Neutrophil (primary cell): ENCODE measurements around the gene PCED1B.
A peak's percentile ranks its signal among the peaks of the same experiment; 100 is the strongest.

Experiments used
- H3K27ac ChIP-seq: fragments of 200-600 bp; sonication (generic); 2 replicates; pipeline ENCODE4 v1.5.1; 2016; ENCODE audit warnings: mild to moderate bottlenecking, moderate library complexity
- H3K27me3 ChIP-seq: fragments of 200-600 bp; sonication (generic); 2 replicates; pipeline ENCODE4 v1.6.0; 2016; ENCODE audit warnings: mild to moderate bottlenecking
- H3K36me3 ChIP-seq: fragments of 200-600 bp; sonication (generic); 2 replicates; pipeline ENCODE4 v1.5.1; 2017
- H3K4me1 ChIP-seq, 2 experiments: fragments of 200-600 bp in 1 of 2; sonication (generic) in 1 of 2; 1 replicate in 1 of 2; 2 replicates in 1 of 2; pipeline versions ENCODE4 v1.5.1 to v1.6.1; 2013 to 2016; ENCODE audit warnings: low read depth in 1 of 2, low read length in 1 of 2, mild to moderate bottlenecking in 1 of 2, moderate library complexity in 1 of 2; ENCODE audit not compliant: control insufficient read depth in 1 of 2, insufficient read depth in 1 of 2
- H3K4me3 ChIP-seq, 2 experiments: fragments of 200-600 bp in 1 of 2; sonication (generic) in 1 of 2; 1 replicate in 1 of 2; 2 replicates in 1 of 2; pipeline ENCODE4 v1.5.1; 2013 to 2016; ENCODE audit warnings: low read depth in 1 of 2, low read length in 1 of 2, mild to moderate bottlenecking in 1 of 2, moderate library complexity in 1 of 2
- H3K9me3 ChIP-seq: fragments of 200-600 bp; sonication (generic); 2 replicates; pipeline ENCODE4 v1.5.1; 2016
- TF ChIP-seq, protein P1 (sequence below): fragments of 200-600 bp; sonication (generic); IDR thresholded peaks from 2 replicates; pipeline ENCODE4 v1.5.1; 2016; ENCODE audit warnings: antibody characterized with exemption

Gene PCED1B

DNA sequence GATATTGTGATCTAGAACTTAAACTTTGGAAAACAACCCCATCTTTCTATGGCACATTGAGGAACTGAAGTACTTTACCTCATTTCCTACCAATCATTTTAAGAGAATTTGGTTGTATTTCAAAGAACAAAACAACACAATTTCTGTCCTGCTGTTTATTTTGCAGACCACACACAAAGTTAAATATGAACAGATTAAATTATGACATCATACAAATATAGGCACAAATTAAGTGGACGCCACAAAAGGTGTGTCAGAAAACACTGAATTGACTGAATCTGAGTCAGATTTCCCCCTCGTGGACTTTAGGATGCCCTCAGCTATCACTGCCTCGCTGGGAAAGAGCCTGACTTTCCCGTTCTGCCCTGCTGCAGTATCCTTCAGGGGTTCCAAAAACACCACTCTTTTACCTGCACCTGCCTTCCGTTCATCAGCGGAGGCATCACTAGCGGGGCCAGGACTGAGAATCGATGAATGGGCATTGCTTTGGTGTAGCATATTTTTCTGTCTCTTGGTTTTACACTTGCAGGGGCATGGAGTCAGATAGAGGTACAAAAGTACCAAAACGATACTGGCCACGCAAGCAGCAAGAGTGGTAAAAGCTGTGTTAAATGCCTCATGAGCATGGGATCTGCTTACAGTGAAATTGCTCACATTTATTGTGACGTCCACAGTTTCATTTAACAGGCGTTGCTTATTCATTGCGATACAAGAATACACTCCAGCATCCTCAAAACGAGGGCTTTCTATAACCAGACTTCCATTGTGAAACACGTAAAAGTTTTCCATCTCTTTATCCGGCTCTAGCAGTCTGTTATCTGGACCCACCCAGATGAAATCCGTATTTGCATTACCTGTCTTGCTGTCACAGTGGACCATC lies 2.0 kb upstream of the PCED1B start:
- H3K9me3 ChIP-seq: no peaks in the 10 kb centered on the region
- H3K27ac ChIP-seq: no peak overlapping the region
- H3K4me1 ChIP-seq: peaks cover 22 to 24% of the 10 kb centered on the region in 2 experiments
- TF ChIP-seq, protein P1, sequence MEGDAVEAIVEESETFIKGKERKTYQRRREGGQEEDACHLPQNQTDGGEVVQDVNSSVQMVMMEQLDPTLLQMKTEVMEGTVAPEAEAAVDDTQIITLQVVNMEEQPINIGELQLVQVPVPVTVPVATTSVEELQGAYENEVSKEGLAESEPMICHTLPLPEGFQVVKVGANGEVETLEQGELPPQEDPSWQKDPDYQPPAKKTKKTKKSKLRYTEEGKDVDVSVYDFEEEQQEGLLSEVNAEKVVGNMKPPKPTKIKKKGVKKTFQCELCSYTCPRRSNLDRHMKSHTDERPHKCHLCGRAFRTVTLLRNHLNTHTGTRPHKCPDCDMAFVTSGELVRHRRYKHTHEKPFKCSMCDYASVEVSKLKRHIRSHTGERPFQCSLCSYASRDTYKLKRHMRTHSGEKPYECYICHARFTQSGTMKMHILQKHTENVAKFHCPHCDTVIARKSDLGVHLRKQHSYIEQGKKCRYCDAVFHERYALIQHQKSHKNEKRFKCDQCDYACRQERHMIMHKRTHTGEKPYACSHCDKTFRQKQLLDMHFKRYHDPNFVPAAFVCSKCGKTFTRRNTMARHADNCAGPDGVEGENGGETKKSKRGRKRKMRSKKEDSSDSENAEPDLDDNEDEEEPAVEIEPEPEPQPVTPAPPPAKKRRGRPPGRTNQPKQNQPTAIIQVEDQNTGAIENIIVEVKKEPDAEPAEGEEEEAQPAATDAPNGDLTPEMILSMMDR: no peak
- H3K4me3 ChIP-seq: no peak overlapping the region
- H3K27me3 ChIP-seq: peaks cover 78% of the 10 kb centered on the region
- no peaks in the 10 kb centered on the region for H3K36me3 ChIP-seq

DNA sequence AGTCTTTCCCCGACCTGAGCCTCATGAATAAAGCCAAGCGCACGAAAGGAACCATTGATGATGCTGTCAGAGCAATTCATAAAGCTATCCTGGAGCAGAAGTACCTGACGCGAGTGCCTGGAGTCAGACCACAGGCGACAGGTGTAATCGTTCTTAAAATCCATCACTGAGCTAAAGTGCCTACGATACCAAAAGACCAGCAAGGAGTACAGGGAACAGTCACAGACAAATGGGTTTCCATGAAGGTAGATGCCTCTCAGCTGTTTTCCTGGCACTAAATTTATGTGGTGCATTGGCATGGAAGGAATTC lies 1.4 kb upstream of the PCED1B start:
- TF ChIP-seq, protein P1: no peak
- H3K9me3 ChIP-seq: no peaks in the 10 kb centered on the region
- no peak overlapping the region for H3K27ac ChIP-seq
- H3K4me3 ChIP-seq: no peak overlapping the region
- peaks cover 28% of the 10 kb centered on the region in 2 experiments for H3K4me1 ChIP-seq
- H3K36me3 ChIP-seq: no peaks in the 10 kb centered on the region
- peaks cover 78% of the 10 kb centered on the region for H3K27me3 ChIP-seq

DNA sequence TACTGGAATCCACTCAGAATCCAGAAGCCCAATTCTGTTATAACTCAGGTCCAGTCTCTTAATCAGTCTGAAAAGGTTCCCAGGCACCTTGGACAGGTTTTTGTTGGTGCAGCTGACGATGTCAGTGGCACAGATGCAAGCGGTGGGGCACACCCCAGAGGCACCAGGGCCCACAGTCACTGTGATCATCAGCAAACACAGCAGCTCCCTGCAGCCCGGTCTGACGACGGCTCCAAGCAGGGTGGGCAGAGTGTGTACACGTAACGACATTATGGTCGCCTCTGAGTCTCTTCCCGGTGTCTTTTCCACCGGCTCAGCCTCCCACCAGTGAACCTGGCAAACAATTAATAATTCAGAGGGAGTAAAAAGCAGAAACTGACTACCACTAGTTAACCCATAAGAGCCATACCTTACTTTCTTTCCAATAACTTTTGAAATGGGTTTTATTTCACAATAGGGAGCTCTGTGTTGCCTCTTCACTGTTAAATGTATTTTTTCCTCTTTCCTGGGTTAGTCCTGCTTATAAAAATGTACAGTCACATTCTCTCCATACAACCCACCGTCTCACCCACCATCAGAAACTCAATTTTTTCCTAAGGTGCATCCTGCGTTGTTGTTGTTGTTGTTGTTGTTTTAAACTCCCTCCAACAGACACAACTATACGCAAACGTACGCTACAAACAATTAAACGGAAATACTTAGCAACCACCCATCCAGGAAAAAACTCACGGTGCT lies 521 bp upstream of the PCED1B start:
- H3K9me3 ChIP-seq: no peaks in the 10 kb centered on the region
- TF ChIP-seq, protein P1: no peak
- no peak overlapping the region for H3K27ac ChIP-seq
- no peaks in the 10 kb centered on the region for H3K36me3 ChIP-seq
- peaks cover 87% of the 10 kb centered on the region for H3K27me3 ChIP-seq
- peak overlapping the region; percentile 57 to 58 for H3K4me3 ChIP-seq
- H3K4me1 ChIP-seq: peaks cover 30 to 34% of the 10 kb centered on the region in 2 experiments

DNA sequence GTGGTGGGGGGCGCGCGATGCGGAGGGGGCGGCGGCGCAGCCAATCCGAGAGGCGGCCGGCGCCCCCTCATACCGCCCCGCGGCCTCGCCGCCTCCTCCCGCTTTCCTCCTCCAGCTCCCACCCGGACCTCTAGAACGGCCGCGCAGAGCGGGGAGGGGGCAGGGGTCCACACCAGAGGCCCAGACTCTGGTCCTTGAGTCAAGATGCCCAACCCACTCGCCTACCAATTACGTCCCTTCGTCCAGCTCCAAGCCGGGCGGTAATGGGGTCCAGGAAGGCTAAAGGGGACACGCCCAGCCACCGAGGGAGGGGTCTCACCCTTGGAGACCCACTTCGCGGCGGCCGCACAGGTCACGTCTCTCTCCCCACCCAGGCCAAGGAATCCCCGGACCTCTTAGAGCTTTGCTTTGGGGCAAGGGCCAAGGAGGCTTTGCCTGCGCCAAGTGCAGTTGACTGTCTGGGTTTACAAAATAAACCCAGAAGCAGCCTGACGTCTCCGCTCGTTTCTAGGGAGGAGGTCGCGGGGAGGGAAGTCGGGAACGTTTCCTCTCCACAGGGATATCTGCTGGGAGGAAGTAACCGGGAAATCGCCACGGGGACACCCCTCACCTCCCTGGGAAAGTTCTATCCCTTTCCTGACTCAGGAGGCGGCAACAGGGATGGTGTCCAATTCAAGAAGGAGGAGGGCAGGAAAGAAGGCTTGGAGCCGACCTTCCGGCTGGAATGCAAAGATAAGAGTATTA lies 732 bp downstream of the PCED1B start:
- H3K27me3 ChIP-seq: peaks cover 87% of the 10 kb centered on the region
- peak overlapping the region; percentile 57 to 58 for H3K4me3 ChIP-seq
- H3K9me3 ChIP-seq: no peaks in the 10 kb centered on the region
- no peaks in the 10 kb centered on the region for H3K36me3 ChIP-seq
- no peak overlapping the region for H3K27ac ChIP-seq
- H3K4me1 ChIP-seq: peaks cover 30 to 34% of the 10 kb centered on the region in 2 experiments
- TF ChIP-seq, protein P1: no peak

DNA sequence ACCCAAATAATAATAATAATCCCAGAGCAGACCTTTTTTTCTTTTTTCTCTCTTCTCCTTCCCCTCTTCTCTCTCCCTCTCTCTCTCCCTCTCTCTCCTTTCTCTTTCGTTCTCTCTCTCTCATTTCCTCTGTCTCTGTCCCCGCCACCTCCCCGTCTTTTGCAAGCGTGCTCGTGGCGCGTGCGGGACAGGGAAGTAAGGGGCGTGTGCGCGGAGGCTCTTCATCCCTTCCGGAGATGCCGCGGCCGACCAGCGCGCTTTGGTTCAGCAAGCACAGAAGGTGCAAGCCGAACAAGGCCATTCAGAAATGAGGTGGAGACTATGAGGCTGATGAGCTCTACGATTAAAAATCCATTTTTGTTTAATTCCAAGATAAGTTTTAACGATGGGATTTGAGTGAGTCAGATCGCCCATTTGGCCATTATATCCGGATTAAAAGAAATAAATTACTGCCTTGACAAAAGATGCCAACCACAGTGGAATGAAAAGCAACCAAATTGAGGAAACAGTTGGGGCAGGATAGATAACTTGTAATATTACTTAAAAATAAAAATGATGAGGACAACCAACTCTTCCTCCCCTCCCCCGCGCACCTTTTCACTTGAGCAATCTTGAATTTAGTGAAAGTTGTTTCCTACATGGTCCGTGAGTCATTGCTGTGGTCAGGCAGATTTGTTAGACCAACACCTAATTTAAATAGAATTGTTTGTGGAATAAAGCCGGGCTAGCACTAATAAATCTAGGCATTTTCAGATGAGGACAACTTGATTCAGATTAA lies 1.5 kb downstream of the PCED1B start:
- peak overlapping the region; percentile 57 to 58 for H3K4me3 ChIP-seq
- TF ChIP-seq, protein P1: no peak
- peaks cover 86% of the 10 kb centered on the region for H3K27me3 ChIP-seq
- H3K36me3 ChIP-seq: no peaks in the 10 kb centered on the region
- peaks cover 30 to 34% of the 10 kb centered on the region in 2 experiments for H3K4me1 ChIP-seq
- H3K27ac ChIP-seq: no peak overlapping the region
- no peaks in the 10 kb centered on the region for H3K9me3 ChIP-seq
